Ishikawa (cell line): ENCODE measurements around the gene UBC.
A peak's percentile ranks its signal among the peaks of the same experiment; 100 is the strongest.

ENCODE experiments used
- CEBPB ChIP-seq: IDR thresholded peaks from 2 replicates; pipeline ENCODE4 v1.6.1; 2012
- CREB1 ChIP-seq: IDR thresholded peaks from 2 replicates; pipeline ENCODE4 v1.6.1; 2012; ENCODE audit warnings: low read depth
- EGR1 ChIP-seq: IDR thresholded peaks from 2 replicates; pipeline ENCODE4 v1.6.1; 2012
- EP300 ChIP-seq: IDR thresholded peaks from 2 replicates; pipeline ENCODE4 v1.6.1; 2012; ENCODE audit warnings: borderline replicate concordance
- FOXM1 ChIP-seq: IDR thresholded peaks from 2 replicates; pipeline ENCODE4 v1.6.1; 2012; ENCODE audit warnings: low read depth, borderline replicate concordance
- MAX ChIP-seq: IDR thresholded peaks from 2 replicates; pipeline ENCODE4 v1.6.1; 2012
- NFIC ChIP-seq: IDR thresholded peaks from 2 replicates; pipeline ENCODE4 v1.6.1; 2012
- RAD21 ChIP-seq: IDR thresholded peaks from 2 replicates; pipeline ENCODE4 v1.6.1; 2012; ENCODE audit warnings: low read depth
- REST ChIP-seq: IDR thresholded peaks from 2 replicates; pipeline ENCODE4 v1.6.1; 2012; ENCODE audit warnings: low read depth, mild to moderate bottlenecking
- TAF1 ChIP-seq: IDR thresholded peaks from 2 replicates; pipeline ENCODE4 v1.6.1; 2012; ENCODE audit warnings: low read depth, mild to moderate bottlenecking
- TCF12 ChIP-seq: IDR thresholded peaks from 2 replicates; pipeline ENCODE4 v1.6.1; 2012; ENCODE audit warnings: low read depth
- TEAD4 ChIP-seq: IDR thresholded peaks from 2 replicates; pipeline ENCODE4 v1.6.1; 2012
- USF1 ChIP-seq: IDR thresholded peaks from 2 replicates; pipeline ENCODE4 v1.6.1; 2012
- YY1 ChIP-seq: IDR thresholded peaks from 2 replicates; pipeline ENCODE4 v1.6.1; 2012; ENCODE audit warnings: low read depth
- ZBTB7A ChIP-seq: IDR thresholded peaks from 2 replicates; pipeline ENCODE4 v1.6.1; 2012; ENCODE audit warnings: low read depth

The UBC gene

GRCh38 chr12:124939421-124940142 lies 25.1 kb upstream of the UBC start:
- TF ChIP-seq MAX (peak; percentile 30), NFIC (no peak; the same call in 1 of the 2 replicates), USF1 (peak; percentile 29; the same call in 1 of the 2 replicates), CEBPB (peak; percentile 11; the same call in 1 of the 2 replicates), ZBTB7A (no peak; the same call in 1 of the 2 replicates), TEAD4 (peak; percentile 72), RAD21 (no peak), EGR1 (no peak), CREB1 (no peak), YY1 (no peak), TCF12 (no peak; the same call in none of the 2 replicates), REST (no peak), TAF1 (peak; percentile 44; the same call in 1 of the 2 replicates), EP300 (no peak; the same call in 1 of the 2 replicates)

- TF ChIP-seq FOXM1 = 0 out of 2 replicates have a peak, but pooled peaks have one; percentile 27
- peak; percentile 88 for TF ChIP-seq EGR1
- peak; percentile 60 for TF ChIP-seq RAD21
- no peak for TF ChIP-seq TAF1
- no peak for TF ChIP-seq ZBTB7A
- TF ChIP-seq TCF12 = 0 out of 2 replicates have a peak, but pooled peaks have one; percentile 20
These were observed 24.6 kb upstream of the UBC start for GRCh38 chr12:124939079-124939420.

GRCh38 chr12:124938587-124938986 lies 24.1 kb upstream of the UBC start:
- TF ChIP-seq REST (no peak), CREB1 (no peak), YY1 (no peak), NFIC (no peak), MAX (no peak; the same call in 1 of the 2 replicates), USF1 (no peak), FOXM1 (0 out of 2 replicates have a peak, but pooled peaks have one; percentile 3), EGR1 (no peak), TAF1 (no peak), ZBTB7A (no peak), RAD21 (no peak), TEAD4 (0 out of 2 replicates have a peak, but pooled peaks have one; percentile 8), EP300 (no peak), CEBPB (no peak), TCF12 (no peak)

GRCh38 chr12:124938108-124938507 lies 23.7 kb upstream of the UBC start:
- TF ChIP-seq TCF12 = no peak
- TF ChIP-seq ZBTB7A = no peak
- TF ChIP-seq MAX = no peak
- TF ChIP-seq EGR1 = no peak
- no peak for TF ChIP-seq RAD21
- TF ChIP-seq CEBPB = no peak
- TF ChIP-seq REST = no peak
- no peak for TF ChIP-seq USF1
- TF ChIP-seq FOXM1 = no peak
